ENCODE measurements around the gene HOXC5.
A peak's percentile ranks its signal among the peaks of the same experiment; 100 is the strongest.
"Not testable (repeated sequence)": the region's sequence is repeated elsewhere in the genome, so short reads cannot be mapped to it uniquely, and the experiment has no call there.

Gene HOXC5

DNA sequence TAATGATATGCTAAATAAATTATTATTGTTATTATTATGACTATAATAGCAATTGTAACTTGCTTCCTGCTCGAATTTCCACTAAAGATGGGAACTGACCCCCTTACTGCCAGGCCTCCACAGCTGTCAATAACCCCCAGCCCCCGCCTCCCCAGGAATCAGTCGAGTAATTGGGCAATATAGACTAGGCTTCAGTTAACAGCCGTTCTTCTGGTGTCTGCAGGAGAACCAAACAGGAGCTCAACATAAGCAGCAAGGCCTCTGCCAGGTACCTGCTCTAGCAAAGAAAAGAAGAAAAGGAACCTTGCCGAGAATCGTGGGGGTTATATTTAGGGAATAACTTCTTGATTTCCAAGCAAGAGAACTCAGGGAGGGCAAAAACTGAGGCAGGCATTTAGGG lies 42.6 kb downstream of the HOXC5 start:
- no peak for DNase-seq

DNA sequence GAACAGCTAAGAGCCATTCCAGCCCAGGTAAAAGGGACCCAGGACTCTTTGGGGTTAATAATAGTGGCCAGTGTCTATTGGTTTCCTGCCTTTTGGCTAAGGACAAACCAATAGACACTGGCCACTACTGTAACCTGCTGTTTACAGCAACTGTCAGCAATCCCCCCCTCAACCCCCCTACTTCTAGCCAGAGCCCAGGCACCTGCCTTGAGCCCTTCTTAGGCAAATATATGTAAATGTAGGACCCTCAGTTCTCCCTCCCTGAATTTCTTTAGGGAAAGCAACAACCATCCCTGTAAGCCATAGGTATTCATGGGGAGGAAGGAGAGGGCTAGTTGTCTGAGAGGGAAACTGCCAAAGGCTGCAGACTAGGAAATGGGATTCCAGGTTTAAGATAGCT lies 43.1 kb downstream of the HOXC5 start:
- DNase-seq = no peak

DNA sequence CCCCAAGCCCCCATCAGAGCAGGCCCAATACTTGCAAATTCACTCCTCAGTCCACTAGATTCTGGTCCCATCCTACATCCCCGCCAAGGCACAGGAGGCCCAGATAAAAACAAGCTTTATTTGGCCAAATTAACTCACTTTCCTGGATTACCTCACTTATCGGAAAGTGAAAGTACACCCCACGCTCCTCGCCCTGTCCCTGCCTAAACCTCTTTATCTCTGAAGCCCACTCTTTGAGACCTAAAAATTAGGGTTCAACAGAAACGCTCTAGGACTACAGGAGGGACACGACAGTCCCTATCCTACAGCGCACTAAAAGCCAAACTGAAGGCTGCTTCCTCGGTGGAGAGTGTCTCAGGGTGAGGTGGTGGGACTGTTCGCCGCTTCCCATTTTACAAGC lies 45.0 kb downstream of the HOXC5 start:
- DNase-seq = not testable (repeated sequence)

DNA sequence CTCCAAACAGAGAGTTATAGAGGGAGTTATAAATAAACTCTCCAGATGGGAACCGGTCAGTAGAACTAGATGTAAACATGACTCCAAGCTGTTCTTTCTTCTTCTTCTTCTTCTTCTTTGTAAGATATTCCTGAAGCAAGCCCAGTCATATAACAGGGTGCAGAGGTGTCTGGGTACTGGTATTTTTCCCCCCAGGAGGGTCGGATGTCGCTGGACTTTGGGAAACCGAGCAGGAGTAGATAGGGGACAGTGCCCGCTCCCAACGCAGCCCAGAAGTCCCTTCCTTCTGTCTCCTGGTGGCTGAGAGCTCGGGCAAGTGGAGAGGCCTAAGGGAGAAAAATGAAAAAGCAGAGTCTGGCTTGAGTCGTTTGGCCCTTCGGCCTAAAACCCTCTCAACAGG lies 46.3 kb downstream of the HOXC5 start:
- DNase-seq = not testable (repeated sequence)

DNA sequence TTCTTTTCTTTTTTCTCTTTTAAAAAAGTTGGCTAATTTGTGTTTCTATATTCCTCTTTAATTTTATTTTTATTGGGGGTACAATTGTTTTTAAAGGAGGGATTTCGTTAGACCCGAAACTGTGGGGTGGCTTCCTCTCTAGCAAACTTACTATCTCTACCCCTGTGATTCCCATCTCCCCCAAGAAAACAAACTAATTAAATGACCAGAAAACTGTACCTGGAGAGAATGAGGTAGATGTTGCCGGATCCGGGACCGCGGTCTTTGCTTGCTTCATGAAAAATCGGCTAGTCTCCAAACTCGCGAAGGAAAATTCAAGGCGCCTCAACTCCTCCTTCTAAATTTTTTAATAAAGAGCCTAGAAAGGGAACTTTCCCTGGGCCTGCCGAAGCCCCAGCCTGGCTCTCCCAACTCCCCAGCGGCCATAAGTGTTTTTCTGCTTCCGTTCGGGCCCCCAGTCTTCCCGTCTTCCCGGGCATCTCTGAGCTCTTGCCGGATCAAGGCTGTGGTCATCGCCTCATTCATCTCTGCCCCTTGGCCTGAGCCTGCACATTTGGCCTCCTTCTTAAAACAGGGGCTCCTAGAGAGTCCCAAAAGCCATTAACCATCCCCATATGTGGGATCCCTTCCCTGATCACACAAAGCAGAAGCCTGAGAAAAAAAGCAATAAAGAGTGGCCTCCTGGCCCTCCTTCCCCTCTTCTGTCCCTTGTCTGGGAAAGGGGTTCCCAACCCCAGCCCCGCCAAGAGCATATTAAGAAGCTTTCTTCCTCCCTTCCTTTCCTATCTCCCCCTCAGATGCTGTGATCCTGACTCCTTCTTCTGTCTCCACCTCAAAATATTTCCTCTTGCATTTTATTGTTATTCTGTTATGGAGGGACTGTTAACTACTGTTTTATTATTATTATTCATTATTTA lies 47.4 kb downstream of the HOXC5 start:
- DNase-seq = not testable (repeated sequence)

DNA sequence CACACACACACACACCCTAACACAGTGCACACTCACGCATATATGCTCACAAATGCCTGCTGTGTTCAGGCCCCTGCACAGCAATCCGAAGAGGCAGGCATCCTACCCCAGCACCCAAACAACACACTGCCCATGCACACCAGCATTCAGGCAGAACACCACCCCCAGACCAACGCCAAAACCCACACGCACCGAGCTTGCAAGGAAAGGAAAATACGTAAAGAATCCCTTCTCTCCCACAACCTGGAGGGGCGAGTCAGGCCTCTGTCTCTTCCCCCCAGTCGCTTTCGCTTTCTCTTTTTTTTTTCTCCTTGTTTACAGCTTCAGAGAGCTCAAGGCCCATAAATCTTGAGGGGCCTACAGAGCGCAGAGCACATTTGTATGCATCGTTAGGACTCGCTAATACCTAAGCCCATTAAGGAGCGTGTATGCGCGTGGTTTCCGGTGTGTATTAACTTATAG lies 48.2 kb downstream of the HOXC5 start:
- DNase-seq = peak; percentile 26

DNA sequence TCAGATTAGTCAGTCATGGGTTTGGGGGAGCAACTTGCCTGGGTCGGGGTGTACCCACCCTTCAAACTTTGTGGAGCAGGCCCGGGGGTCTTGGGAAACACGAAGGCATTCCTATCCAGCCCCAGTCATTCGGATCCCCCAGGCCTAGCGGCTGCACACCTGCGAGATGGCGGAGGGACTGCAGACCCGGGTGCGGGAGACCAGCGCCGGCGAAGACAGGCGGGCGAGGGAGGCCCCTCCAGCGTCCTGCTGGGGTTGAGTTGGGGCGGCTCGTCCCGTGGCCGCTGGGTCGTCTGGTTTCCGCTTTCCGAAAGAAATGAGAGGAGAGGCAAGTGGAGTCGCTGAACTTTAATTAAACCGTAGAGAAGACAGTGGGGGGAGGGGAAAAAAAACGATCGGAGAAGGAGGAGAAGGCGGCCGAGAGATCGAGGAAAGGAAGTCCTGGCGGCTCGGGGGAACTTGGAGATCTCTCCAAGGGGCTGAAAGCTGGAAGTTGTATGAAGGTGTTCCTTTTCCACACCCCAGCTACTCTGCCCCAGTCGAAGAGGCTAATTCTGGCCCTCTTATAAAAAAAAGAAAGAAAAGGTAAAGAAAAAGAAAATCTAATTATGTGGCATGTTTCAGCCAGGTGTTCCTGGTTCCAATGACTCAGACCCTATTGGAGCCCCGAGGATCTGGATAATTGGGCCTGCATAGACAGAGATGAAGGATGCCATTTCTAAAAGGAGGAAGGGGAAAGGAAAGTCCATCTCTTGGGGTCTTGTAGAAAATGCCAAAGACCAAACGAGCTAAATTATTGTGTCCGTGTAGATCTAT lies 48.9 kb downstream of the HOXC5 start:
- not testable (repeated sequence) for DNase-seq

DNA sequence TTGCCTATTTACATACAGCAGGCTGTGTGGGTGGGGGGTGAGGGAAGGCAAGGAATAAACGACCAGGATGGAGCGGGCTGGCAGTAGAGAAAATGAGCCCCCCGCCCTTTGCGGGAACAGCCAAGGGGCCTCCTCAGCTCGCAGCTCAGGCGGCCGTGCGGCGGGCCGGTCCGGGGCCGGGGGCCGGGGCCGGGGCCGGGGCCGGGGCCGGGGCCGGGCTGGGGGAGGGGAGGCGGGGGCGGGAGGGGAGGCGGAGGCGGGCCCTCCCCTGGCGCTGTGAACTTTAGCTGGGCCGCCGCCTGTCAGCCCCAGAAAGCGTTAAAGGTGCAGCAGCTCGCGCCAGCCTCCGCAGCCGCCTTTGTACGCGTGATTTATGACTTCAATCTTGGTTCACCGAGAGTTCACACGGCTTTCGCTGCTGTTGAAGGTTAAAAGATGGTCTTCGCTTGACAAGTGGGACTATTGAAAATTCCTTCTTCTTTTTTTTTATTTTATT lies 49.6 kb downstream of the HOXC5 start:
- DNase-seq = peak; percentile 44

Measured in CD4-positive, alpha-beta T cell treated with Interleukin-15 for 1 hour (primary cell).